Type B pancreatic cell (in vitro differentiated cells): ENCODE results near the gene SEC24A. TPM values are rescaled to one million over a fixed set of nuclear protein-coding genes. Genes with fewer than 3 reads are reported as not detected.
"Not testable (repeated sequence)": the region's sequence is repeated elsewhere in the genome, so short reads cannot be mapped to it uniquely, and the experiment has no call there.

Experiments
- DNase-seq: peaks from one replicate; pipeline ENCODE4 v3.0.0; 2021; ENCODE audit warnings: mixed read lengths; ENCODE audit not compliant: unreplicated experiment; ENCODE audit errors: extremely low spot score
- H3K27ac Mint-ChIP-seq: 2 replicates; pipeline ENCODE4 v1.8.0; 2021; ENCODE audit warnings: mild to moderate bottlenecking, mixed read lengths
- H3K27me3 Mint-ChIP-seq: 2 replicates; pipeline ENCODE4 v1.8.0; 2021; ENCODE audit warnings: mixed read lengths
- H3K36me3 Mint-ChIP-seq: 2 replicates; pipeline ENCODE4 v1.8.0; 2021; ENCODE audit warnings: mixed read lengths
- H3K4me1 Mint-ChIP-seq: one replicate; pipeline ENCODE4 v1.8.0; 2021; ENCODE audit warnings: mixed read lengths; ENCODE audit not compliant: unreplicated experiment
- H3K4me3 Mint-ChIP-seq: 2 replicates; pipeline ENCODE4 v1.8.0; 2021; ENCODE audit warnings: mild to moderate bottlenecking, mixed read lengths
- H3K9me3 Mint-ChIP-seq: 2 replicates; pipeline ENCODE4 v1.8.0; 2021; ENCODE audit warnings: mixed read lengths
- CTCF ChIP-seq: fragments of 200-600 bp; sonication (generic); conservative IDR thresholded peaks from 2 replicates; pipeline ENCODE4 v1.5.0; 2021; ENCODE audit warnings: antibody characterized with exemption, mild to moderate bottlenecking
- total RNA-seq: library from RNA; stranded (reverse); gene quantifications from 2 replicates; pipeline ENCODE4 v1.2.1, GENCODE V29; 2021; ENCODE audit warnings: low replicate concordance

SEC24A gene
- total RNA-seq, 1 donor from 2014 or later: 27.5 TPM

- no peaks in the 10 kb centered on the region for H3K27me3 Mint-ChIP-seq
- no peaks in the 10 kb centered on the region for H3K4me1 Mint-ChIP-seq
- no peak for TF ChIP-seq CTCF
- no peak overlapping the region for H3K27ac Mint-ChIP-seq
- H3K36me3 Mint-ChIP-seq: peaks cover 15% of the 10 kb centered on the region
- peak; percentile 7 for DNase-seq
- no peak overlapping the region for H3K4me3 Mint-ChIP-seq
- no peaks in the 10 kb centered on the region for H3K9me3 Mint-ChIP-seq
Measured at GRCh38 chr5:134620634-134621033, 28.0 kb upstream of the SEC24A start.

GRCh38 chr5:134625559-134625958 is 23.0 kb upstream of the SEC24A start:
- Mint-ChIP-seq H3K36me3 (peaks cover 4% of the 10 kb centered on the region), H3K4me1 (peaks cover 5% of the 10 kb centered on the region), H3K27ac (peak overlapping the region; percentile 74), H3K9me3 (no peaks in the 10 kb centered on the region), H3K27me3 (no peaks in the 10 kb centered on the region), H3K4me3 (no peak overlapping the region)
- no peak for DNase-seq
- no peak for TF ChIP-seq CTCF

- DNase-seq: no peak
- no peak for TF ChIP-seq CTCF
- H3K27me3 Mint-ChIP-seq: no peaks in the 10 kb centered on the region
- peaks cover 9% of the 10 kb centered on the region for H3K4me1 Mint-ChIP-seq
- no peaks in the 10 kb centered on the region for H3K9me3 Mint-ChIP-seq
- H3K27ac Mint-ChIP-seq: peak overlapping the region; percentile 89
- peak overlapping the region; percentile 77 for H3K4me3 Mint-ChIP-seq
- peaks cover 4% of the 10 kb centered on the region for H3K36me3 Mint-ChIP-seq
Measured at GRCh38 chr5:134626369-134627014, 22.1 kb upstream of the SEC24A start.

- TF ChIP-seq CTCF: no peak
- H3K27ac Mint-ChIP-seq: no peak overlapping the region
- no peak for DNase-seq
- H3K4me3 Mint-ChIP-seq: no peak overlapping the region
- no peaks in the 10 kb centered on the region for H3K36me3 Mint-ChIP-seq
- H3K9me3 Mint-ChIP-seq: no peaks in the 10 kb centered on the region
- peaks cover 4% of the 10 kb centered on the region for H3K4me1 Mint-ChIP-seq
- H3K27me3 Mint-ChIP-seq: no peaks in the 10 kb centered on the region
Measured at GRCh38 chr5:134634227-134634626, 14.4 kb upstream of the SEC24A start.

- not testable (repeated sequence) for H3K4me1 Mint-ChIP-seq, DNase-seq, H3K27me3 Mint-ChIP-seq, H3K9me3 Mint-ChIP-seq, H3K36me3 Mint-ChIP-seq
- peak overlapping the region; percentile 66 for H3K4me3 Mint-ChIP-seq
- H3K27ac Mint-ChIP-seq: peak overlapping the region; percentile 22
Measured at GRCh38 chr5:134635366-134635765, 13.2 kb upstream of the SEC24A start.

- H3K4me3 Mint-ChIP-seq: no peak overlapping the region
- H3K4me1 Mint-ChIP-seq: no peaks in the 10 kb centered on the region
- H3K27ac Mint-ChIP-seq: peak overlapping the region; percentile 84
- no peak for DNase-seq
- no peaks in the 10 kb centered on the region for H3K27me3 Mint-ChIP-seq
- TF ChIP-seq CTCF: no peak
- H3K36me3 Mint-ChIP-seq: no peaks in the 10 kb centered on the region
- no peaks in the 10 kb centered on the region for H3K9me3 Mint-ChIP-seq
Measured at GRCh38 chr5:134637116-134637721, 11.4 kb upstream of the SEC24A start.
